Suppressor macrophage treated with lipopolysaccharide for 4 hours (primary cell): Measurements from ENCODE around the gene MSMP.

ENCODE experiments used
- DNase-seq: peaks from one replicate; pipeline ENCODE4 v3.0.0-alpha.2; 2020

Gene MSMP, protein sequence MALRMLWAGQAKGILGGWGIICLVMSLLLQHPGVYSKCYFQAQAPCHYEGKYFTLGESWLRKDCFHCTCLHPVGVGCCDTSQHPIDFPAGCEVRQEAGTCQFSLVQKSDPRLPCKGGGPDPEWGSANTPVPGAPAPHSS

DNA sequence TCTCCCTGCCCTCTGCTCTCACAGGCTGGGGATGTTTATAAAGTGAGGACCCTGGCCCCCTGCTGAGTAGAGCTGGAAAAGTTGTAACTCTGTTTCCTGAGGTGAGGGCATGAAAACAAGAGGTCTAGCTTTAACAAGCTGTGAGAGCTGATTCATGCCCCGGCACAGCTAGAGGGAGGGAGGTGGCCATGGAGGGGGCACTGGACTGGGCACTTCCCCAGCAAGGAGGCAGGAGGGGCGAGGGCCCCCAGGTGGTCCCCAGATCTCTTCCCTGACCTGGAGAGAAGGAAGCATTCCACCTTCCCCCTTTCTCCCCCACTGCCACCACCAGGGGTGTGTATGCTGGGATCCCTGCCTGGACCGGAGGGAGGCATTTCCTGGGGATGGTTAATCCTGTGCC is at the start of gene MSMP:
Gene MSMP, minus strand, starts transcription at position 13 of the 400 bp plus-strand sequence. CDS start 147 bp downstream, outside the sequence.
- no peak for DNase-seq

DNA sequence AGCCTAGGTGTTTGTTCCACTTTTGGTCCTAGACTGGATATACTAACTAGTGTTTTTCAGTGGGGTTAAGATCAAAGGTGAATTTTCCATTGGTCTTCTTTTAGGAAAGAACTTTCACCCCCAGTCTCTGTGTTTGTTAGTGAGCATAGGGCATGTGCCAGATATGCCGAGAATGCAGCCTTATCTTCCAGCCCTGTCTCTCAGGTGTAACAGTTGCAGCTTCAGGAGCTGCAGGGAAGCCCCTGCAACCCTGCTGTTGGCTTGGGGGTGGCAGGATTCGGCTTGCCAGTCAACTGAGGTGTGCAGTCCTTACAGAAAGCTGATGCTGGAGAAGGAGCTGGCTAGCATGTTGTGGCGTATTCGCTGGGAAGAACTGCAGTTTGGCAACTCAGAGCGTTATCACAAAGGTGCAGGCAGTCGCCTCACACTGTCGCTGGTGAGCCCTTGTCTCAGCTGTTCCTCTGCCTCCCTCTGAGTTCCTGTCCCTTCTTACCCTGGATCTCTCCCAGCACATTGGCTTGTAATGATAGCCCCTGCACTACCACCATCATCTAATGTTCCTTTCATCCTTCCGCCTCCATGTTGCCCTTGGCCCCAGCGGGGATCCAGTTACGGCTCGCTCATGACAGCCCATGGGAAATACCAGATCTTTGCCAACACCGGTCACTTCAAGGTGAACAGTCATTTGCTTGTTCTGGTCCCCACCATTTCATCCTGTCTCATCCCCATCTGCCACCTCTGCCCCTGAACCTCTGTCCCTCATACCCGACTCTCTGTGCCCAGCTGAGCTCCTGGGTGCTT is 47.5 kb upstream of the MSMP start:
- no peak for DNase-seq

DNA sequence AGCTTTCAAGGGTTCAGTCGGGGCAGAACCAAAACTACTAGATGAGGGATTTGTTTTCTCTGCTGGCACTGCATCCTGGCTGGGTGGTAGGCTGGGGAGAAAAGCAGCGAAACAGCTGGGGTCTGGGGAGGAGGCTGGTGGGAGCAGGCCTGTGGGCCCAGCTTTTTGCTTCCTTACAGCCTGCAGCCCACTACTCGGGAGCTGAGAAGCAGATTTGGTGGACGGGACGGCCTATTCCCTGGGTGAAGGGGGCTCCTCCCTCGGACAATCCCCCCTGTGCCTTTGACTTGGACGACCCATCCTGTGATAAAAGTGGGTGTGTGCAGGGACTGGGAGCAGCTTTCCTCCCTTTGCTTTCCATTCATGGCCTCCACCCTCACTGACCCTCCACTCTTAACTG is 46.5 kb upstream of the MSMP start:
- no peak for DNase-seq

GRCh38 chr9:35798658-35799374 is 44.7 kb upstream of the MSMP start:
- peak; percentile 14 for DNase-seq

GRCh38 chr9:35797311-35798109 is 43.4 kb upstream of the MSMP start:
- no peak for DNase-seq

- DNase-seq = no peak
Measured at GRCh38 chr9:35795695-35796094, 41.6 kb upstream of the MSMP start.

DNA sequence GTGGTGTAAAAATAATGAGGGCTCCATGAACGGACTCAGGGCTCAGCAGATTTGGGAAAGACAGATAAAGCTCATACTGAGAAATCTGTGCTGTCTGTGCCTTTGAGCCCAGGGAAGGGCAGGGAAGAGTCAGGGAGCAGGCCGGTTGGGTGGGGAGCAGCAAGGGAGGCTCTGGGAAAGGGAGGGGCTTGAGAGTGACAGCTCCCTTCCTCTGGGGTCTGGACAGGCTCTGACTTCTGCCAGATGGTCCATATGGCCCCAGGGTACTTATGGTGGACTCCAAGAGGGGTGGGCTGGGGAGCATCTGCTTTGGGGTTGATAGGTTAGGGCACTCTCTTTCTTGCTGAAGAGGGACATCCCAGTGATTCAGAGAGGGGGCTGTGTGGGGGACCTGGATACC is 39.4 kb upstream of the MSMP start:
- DNase-seq = no peak

DNA sequence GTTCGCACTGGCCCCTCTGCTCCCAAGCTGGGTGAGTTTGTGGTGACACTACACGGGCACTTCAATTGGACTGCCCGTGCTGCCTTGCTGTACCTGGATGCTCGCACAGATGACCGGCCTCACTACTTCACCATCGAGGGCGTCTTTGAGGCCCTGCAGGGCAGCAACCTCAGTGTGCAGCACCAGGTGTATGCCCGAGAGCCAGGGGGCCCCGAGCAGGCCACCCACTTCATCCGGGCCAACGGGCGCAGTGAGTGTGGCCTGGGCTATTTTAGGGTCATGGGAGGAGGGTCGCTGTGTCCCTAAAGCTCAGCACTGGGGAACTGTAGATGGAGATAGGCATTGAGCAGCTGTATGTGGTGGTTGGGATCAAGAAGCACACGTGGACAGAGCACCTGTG is 38.8 kb upstream of the MSMP start:
- DNase-seq = no peak

DNA sequence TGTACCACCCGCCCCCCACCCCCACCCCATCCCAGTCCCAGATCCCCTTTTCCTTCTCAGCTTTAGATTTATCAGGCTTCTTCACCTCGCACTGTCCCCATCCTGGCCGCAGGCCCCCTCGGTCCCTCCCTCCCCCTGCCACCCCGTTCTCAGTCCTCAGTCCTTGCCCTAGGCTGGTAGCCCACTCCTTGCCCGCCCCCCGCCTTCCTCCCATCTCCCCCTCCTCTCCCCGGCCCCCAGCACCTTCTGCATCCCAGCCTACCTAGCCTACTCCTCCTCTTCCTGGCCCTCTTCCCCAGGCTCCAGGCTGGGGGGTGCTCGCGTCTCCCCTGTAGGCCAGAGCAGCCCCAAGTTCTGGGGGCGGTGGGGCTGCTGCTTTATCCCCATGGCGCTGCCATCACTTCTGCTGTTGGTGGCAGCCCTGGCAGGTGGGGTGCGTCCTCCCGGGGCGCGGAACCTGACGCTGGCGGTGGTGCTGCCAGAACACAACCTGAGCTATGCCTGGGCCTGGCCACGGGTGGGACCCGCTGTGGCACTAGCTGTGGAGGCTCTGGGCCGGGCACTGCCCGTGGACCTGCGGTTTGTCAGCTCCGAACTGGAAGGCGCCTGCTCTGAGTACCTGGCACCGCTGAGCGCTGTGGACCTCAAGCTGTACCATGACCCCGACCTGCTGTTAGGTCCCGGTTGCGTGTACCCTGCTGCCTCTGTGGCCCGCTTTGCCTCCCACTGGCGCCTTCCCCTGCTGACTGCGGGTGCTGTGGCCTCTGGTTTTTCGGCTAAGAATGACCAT is 38.1 kb upstream of the MSMP start:
- DNase-seq = no peak

GRCh38 chr9:35791297-35791921 is 37.3 kb upstream of the MSMP start, which contains the start of gene NPR2:
TSS of gene NPR2 (plus strand) at chr9:35791591. CDS start at chr9:35792409, 818 bp downstream.
- no peak for DNase-seq

- peak; percentile 76 for DNase-seq
Measured at GRCh38 chr9:35790385-35791296, 36.6 kb upstream of the MSMP start.

DNA sequence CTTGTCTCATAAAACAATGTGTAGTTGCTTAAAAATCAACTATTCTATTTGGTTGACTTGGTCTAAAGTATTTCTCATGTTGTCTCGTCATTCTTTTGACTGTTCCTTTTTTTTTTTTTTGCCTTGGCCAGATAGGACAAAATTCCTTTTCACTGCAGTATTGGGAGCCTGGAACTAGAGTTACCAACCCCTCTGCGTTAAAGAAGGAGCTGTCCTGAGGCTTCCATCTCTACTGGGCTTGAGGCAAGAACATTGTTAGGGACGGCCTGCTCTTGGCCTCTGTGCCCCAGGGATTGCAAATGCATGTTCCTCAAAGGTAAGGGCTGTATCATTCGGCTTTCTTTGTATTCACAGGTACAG is 35.9 kb upstream of the MSMP start:
- DNase-seq = no peak

- DNase-seq = no peak
Measured at GRCh38 chr9:35789541-35789940, 35.5 kb upstream of the MSMP start.

DNA sequence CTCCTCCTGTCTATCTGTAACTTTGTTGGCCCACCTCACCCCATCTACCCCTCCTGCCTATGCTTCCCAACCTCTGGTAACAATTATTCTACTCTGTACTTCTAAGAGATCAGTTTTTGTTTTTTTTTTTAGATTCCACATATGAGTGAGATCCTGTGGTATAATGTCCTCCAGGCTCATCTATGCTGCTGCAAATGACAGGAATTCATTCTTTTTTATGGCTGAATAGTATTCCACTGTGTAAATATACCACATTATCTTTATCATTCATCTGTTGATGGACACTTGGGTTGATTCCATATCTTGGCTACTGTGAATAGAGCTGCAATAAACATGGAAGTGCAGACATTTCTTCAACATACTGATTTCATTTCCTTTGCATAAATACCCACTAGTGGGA is 29.3 kb upstream of the MSMP start:
- no peak for DNase-seq

DNA sequence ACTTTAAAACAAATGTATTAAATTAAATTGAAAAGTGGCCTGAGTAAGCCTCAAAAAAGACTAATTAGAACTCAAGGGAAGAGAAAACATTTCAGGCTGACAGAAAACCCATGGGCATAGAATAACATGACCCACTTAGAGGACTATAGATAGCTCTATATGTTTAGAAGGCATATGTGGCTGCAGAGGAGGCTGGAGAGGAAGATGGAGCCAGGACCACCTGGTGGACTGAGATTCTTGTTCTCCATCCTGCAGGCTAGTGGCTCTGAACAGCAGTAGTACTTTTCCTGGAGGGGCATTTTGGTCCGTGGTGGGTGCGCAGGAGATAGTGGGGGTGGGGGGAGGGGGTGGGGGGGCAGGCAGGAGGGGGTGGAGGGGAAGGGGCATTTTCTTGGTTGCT is 27.0 kb upstream of the MSMP start:
- DNase-seq = no peak

GRCh38 chr9:35778496-35778895 is 24.4 kb upstream of the MSMP start:
- DNase-seq = no peak

- DNase-seq = no peak
Measured at GRCh38 chr9:35776018-35776417, 21.9 kb upstream of the MSMP start.

- DNase-seq = peak; percentile 51
Measured at GRCh38 chr9:35774907-35775635, 21.0 kb upstream of the MSMP start.

- DNase-seq = no peak
Measured at GRCh38 chr9:35771943-35772342, 17.9 kb upstream of the MSMP start.

DNA sequence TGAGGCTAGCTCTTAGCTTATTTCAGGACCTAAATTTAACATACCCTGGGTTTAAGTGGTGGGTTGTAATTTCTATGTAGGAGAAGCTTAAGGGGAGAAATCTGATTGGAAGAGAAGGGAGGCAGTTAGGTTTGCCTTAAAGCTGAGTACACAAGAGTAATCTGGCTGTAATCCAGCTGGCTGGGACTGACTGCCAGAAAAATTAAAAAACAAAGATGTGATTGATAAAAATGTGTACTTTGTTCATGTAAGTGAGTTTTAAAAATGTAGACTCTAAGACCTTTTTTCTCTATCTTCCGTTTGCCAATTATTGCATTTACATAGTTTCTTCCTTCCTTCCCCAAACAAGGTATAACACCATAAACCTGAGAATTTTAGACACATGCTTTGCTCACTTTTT is 17.5 kb upstream of the MSMP start:
- no peak for DNase-seq
